CD4-positive, alpha-beta T cell (primary cell): ENCODE measurements around the gene MKNK2. TPM values are rescaled to one million over a fixed set of nuclear protein-coding genes. Genes with fewer than 3 reads are reported as not detected.
A peak's percentile ranks its signal among the peaks of the same experiment; 100 is the strongest.
"Not testable (repeated sequence)": the region's sequence is repeated elsewhere in the genome, so short reads cannot be mapped to it uniquely, and the experiment has no call there.

Experiments used
- ATAC-seq: fragments of 200-7000 bp; cut with Tn5 transposase; one replicate; pipeline ENCODE4 v1.10.0; 2022; ENCODE audit warnings: mild to moderate bottlenecking; ENCODE audit not compliant: poor library complexity
- CTCF ChIA-PET: fragments of 350-600 bp; sonication (Branson Sonifier 250); formaldehyde crosslinking; loops from one replicate; lab custom pipeline; 2021; ENCODE audit warnings: antibody characterized with exemption, inconsistent platforms; lab: Charles Lee
- POLR2A ChIA-PET: fragments of 350-600 bp; sonication (Branson Sonifier 250); formaldehyde crosslinking; loops from one replicate; lab custom pipeline; 2021; ENCODE audit warnings: antibody characterized with exemption, inconsistent platforms; lab: Charles Lee
- DNase-seq, 14 experiments: peaks; one replicate each; pipeline ENCODE4 v3.0.0-alpha.2; 2013 to 2020; ENCODE audit warnings: mixed read lengths in 2 of 14
- H3K27ac ChIP-seq, 2 donors: one replicate each; pipeline versions ENCODE4 v1.5.1 to v1.7.0; 2013; ENCODE audit warnings: low read length in 2 of 2, low read depth in 1 of 2, mild to moderate bottlenecking in 1 of 2
- H3K27me3 ChIP-seq, 2 experiments: 1 replicate in 1 of 2; 2 replicates in 1 of 2; pipeline versions ENCODE4 v1.6.1 to v1.7.0; 2013; ENCODE audit warnings: low read length in 2 of 2, control low read depth in 1 of 2, mild to moderate bottlenecking in 1 of 2, moderate library complexity in 1 of 2; ENCODE audit not compliant: insufficient read depth in 2 of 2, control insufficient read depth in 1 of 2
- H3K36me3 ChIP-seq: one replicate; pipeline ENCODE4 v1.6.1; 2013; ENCODE audit warnings: low read length, control low read depth; ENCODE audit not compliant: insufficient read depth
- H3K4me1 ChIP-seq: one replicate; pipeline ENCODE4 v1.6.1; 2013; ENCODE audit warnings: low read length, control low read depth; ENCODE audit not compliant: insufficient read depth
- H3K4me3 ChIP-seq: one replicate; pipeline ENCODE4 v1.5.1; 2013; ENCODE audit warnings: mild to moderate bottlenecking, low read length, moderate library complexity
- H3K9me3 ChIP-seq, 2 experiments: 1 replicate in 1 of 2; 2 replicates in 1 of 2; pipeline versions ENCODE4 v1.6.1 to v1.7.0; 2013; ENCODE audit warnings: low read length in 2 of 2, mild to moderate bottlenecking in 2 of 2, control low read depth in 1 of 2, moderate library complexity in 1 of 2; ENCODE audit not compliant: control insufficient read depth in 1 of 2, insufficient read depth in 1 of 2
- H3K27ac Mint-ChIP-seq: one replicate; pipeline ENCODE4 v1.8.0; 2020; ENCODE audit warnings: mixed read lengths
- H3K27me3 Mint-ChIP-seq: one replicate; pipeline ENCODE4 v1.8.0; 2021; ENCODE audit warnings: mixed read lengths
- H3K36me3 Mint-ChIP-seq: one replicate; pipeline ENCODE4 v1.8.0; 2021; ENCODE audit warnings: low read depth, mixed read lengths
- H3K4me1 Mint-ChIP-seq: one replicate; pipeline ENCODE4 v1.8.0; 2021; ENCODE audit warnings: low read depth, mixed read lengths
- H3K4me3 Mint-ChIP-seq: one replicate; pipeline ENCODE4 v1.8.0; 2020; ENCODE audit warnings: mild to moderate bottlenecking, mixed read lengths
- H3K9me3 Mint-ChIP-seq: one replicate; pipeline ENCODE4 v1.8.0; 2020; ENCODE audit warnings: mixed read lengths
- CTCF ChIP-seq: fragments of 200-600 bp; IDR thresholded peaks from one replicate; pipeline ENCODE4 v1.8.0; 2022; ENCODE audit warnings: antibody characterized with exemption, mild to moderate bottlenecking
- intact Hi-C, 2 experiments: fragments of 100-400 bp; cut with DNase I in 1 of 2; cut with micrococcal nuclease in 1 of 2; formaldehyde crosslinking; loops; one replicate each; pipeline versions ENCODE4 v1.15.1 to v1.9.0; 2023 to 2025; cut with DNase I, micrococcal nuclease
- total RNA-seq, 174 experiments: library from RNA in 2 of 174; stranded (reverse) in 2 of 174; gene quantifications; one replicate each; pipeline ENCODE4 v1.2.3 and lab custom pipeline; 2021 to 2026

The MKNK2 gene
- total RNA-seq, 2 experiments from 2014 or later: 325 to 347 TPM

DNA sequence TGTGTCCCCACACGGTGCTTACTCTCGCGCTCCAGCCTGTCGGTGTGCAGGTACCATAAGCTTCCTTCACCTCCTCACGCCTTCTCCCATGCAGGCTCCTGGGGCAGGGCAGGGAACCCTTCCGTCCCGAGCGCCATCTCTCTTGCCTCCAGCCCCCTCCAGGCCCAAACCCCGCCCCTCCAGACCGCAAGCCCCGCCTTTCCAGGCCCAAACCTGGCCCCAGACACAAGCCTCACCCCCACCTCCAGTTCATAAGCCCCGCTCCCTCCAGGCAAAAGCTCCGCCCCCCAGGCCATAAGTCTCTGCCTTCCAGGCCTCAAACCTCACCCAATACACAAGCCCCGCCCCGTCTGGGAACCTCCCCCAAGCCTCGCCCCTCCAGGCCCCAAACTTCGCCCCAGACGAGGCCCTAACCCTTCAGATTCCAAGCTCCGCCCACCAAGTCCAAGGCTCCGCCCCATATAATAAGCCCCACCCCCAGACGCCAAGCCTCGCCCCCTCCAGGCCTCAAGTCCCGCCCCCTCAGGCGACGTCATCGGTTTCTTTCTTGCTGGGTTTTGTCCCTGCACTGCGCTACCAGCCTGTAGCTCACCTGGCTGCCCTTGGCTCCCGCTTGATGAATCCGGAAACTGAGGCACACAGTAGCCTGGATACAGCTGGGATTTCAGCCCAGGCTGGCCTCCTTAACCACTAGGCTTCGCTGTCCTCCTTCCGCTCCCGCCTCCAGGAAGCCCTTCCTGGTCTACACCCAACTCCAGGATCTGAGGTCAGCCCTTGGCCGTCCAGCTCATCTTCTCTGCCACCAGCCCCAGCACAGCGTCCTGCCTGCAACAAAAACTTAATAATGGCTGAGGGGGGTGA is 16.1 kb downstream of the MKNK2 start:
- intact Hi-C loops: no loop called here
- Histone ChIP-seq H3K4me1 (peaks cover 46% of the 10 kb centered on the region), H3K9me3 (peaks cover 0 to 20% of the 10 kb centered on the region in 2 experiments), H3K27ac (no peak overlapping the region), H3K4me3 (no peak overlapping the region), H3K36me3 (peaks cover 21% of the 10 kb centered on the region), H3K27me3 (no peaks in the 10 kb centered on the region)
- Mint-ChIP-seq H3K27ac (peak overlapping the region; percentile 81), H3K9me3 (no peaks in the 10 kb centered on the region), H3K4me3 (peak overlapping the region; percentile 66), H3K36me3 (peaks cover 21% of the 10 kb centered on the region), H3K4me1 (peaks cover 38% of the 10 kb centered on the region), H3K27me3 (no peaks in the 10 kb centered on the region)
- ATAC-seq (peak; percentile 83), DNase-seq (peak in 12 of 14 experiments; percentile 38 to 85 (median 60))
- ChIA-PET POLR2A (interaction anchor here (1.6 to 2.4 kb wide), 3 partner anchors 9 to 49 kb away, joined by 3 to 7 read pairs (median 6); no protein-coding TSS in a partner anchor), CTCF (interaction anchor here (0.7 kb wide), 1 partner anchor 15 kb away, joined by 5 read pairs; no protein-coding TSS in a partner anchor)
- no peak for TF ChIP-seq CTCF

DNA sequence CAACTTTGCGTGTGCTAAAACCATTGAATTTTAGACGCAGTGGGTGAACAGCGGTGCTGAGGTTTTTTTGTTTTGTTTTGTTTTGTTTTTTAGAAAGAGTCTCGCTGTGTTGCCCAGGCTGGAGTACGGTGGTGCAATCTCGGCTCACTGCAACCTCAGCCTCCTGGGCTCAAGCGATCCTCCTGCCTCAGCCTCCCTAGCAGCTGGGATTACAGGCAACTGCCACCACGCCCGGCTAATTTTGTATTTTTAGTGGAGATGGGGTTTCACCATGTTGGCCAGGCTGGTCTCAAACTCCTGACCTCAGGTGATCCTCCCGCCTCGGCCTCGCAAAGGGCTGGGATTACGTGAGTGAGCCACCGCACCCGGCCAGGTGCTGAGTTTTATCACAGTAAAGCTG is 16.8 kb downstream of the MKNK2 start:
- H3K27me3 ChIP-seq, intact Hi-C loops, H3K4me3 Mint-ChIP-seq, H3K9me3 Mint-ChIP-seq, H3K27ac ChIP-seq, H3K4me3 ChIP-seq, DNase-seq, H3K27ac Mint-ChIP-seq, H3K27me3 Mint-ChIP-seq, ATAC-seq: not testable (repeated sequence)
- H3K4me1 Mint-ChIP-seq: peaks cover 34% of the 10 kb centered on the region
- peaks cover 0 to 20% of the 10 kb centered on the region in 2 experiments for H3K9me3 ChIP-seq
- peaks cover 41% of the 10 kb centered on the region for H3K4me1 ChIP-seq
- POLR2A ChIA-PET: interaction anchor here (1.6 to 2.4 kb wide), 3 partner anchors 9 to 50 kb away, joined by 3 to 7 read pairs (median 6); no protein-coding TSS in a partner anchor
- peaks cover 18% of the 10 kb centered on the region for H3K36me3 Mint-ChIP-seq
- CTCF ChIA-PET: interaction anchor here (0.7 kb wide), 1 partner anchor 15 kb away, joined by 5 read pairs; no protein-coding TSS in a partner anchor
- peaks cover 14% of the 10 kb centered on the region for H3K36me3 ChIP-seq

GRCh38 chr19:2033825-2034159 is 17.3 kb downstream of the MKNK2 start:
- ATAC-seq: no peak
- intact Hi-C loops: no loop called here
- Mint-ChIP-seq H3K4me3 (no peak overlapping the region), H3K27me3 (no peaks in the 10 kb centered on the region), H3K4me1 (peaks cover 32% of the 10 kb centered on the region), H3K27ac (no peak overlapping the region), H3K36me3 (peaks cover 14% of the 10 kb centered on the region), H3K9me3 (no peaks in the 10 kb centered on the region)
- H3K36me3 ChIP-seq: peaks cover 11% of the 10 kb centered on the region
- TF ChIP-seq CTCF: no peak
- peaks cover 41% of the 10 kb centered on the region for H3K4me1 ChIP-seq
- ChIA-PET CTCF (interaction anchor here (0.5 kb wide), 1 partner anchor 15 kb away, joined by 4 read pairs; no protein-coding TSS in a partner anchor), POLR2A (interaction anchor here (1.6 to 3.1 kb wide), 4 partner anchors 8 to 50 kb away, joined by 3 to 31 read pairs (median 6); no protein-coding TSS in a partner anchor)
- no peak overlapping the region for H3K4me3 ChIP-seq
- no peaks in the 10 kb centered on the region for H3K27me3 ChIP-seq
- DNase-seq: peak in 1 of 14 experiments; percentile 32
- no peak overlapping the region for H3K27ac ChIP-seq
- H3K9me3 ChIP-seq: peaks cover 0 to 20% of the 10 kb centered on the region in 2 experiments
